Stimulated activated CD8-positive, alpha-beta memory T cell treated with anti-CD3 and anti-CD28 coated beads, Interleukin-4, amount 100 ng/mL, for 1 hour (primary cell): ENCODE measurements around the gene MRPL42.
"Not testable (repeated sequence)": the region's sequence is repeated elsewhere in the genome, so short reads cannot be mapped to it uniquely, and the experiment has no call there.

Experiments used
- DNase-seq, 2 donors: peaks; one replicate each; pipeline ENCODE4 v3.0.0-alpha.2; 2020; ENCODE audit warnings: low read depth in 2 of 2, low spot score in 1 of 2

MRPL42 gene

GRCh38 chr12:93443576-93443975, 23.7 kb upstream of the MRPL42 start:
- no peak for DNase-seq

DNA sequence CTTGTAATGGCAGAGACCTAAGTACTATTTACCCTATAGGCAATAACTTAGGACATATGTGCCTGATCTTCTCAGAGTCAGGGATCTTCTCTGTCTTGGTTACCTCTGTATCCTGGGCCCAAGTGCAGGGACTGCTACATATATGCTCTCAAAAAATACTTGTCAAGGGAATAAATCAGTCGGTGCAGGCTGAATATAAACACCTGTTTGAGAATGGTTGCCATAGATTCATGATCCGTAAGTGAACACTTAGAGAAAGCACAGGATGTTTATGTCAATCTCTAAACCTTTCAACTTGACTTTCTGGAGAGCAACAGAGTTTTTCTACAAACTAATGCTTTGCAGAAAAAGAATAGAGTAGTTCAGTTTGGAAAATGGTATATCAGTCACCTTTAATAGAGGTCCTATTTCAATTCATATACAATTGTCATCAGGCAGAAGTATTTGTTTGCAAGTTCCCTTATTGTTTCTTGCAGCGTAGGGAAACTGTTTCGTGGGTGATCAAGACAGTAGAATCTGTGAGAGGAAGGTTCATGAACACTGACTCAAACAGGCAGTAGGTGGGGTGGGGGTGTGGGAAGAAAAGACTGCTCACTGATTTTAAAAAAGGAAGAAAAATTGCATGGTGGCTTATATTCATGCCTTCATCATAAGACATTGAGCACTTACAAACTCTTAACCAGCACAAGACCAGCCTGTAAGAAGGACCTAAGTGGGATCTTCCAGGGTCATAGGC, 19.6 kb upstream of the MRPL42 start:
- no peak for DNase-seq

DNA sequence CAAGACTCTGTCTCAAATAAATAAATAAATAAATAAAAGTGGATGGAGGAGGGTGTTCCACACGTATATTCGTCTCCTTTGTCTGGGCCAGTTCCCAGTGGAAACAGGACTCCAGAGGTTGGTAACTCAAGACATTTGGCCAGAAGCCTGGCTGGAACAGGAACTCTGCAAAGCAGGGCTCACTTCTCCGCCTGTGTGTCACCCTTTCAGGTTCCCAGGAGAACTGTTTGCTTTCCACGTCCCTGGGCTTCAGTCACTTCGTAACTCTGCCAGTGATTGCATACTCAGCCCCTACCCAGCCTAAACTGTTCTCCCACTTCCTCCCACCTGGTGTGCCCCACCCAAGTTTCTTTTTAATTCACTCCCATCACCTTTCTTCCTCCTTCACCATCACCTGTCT, 18.5 kb upstream of the MRPL42 start:
- no peak for DNase-seq

DNA sequence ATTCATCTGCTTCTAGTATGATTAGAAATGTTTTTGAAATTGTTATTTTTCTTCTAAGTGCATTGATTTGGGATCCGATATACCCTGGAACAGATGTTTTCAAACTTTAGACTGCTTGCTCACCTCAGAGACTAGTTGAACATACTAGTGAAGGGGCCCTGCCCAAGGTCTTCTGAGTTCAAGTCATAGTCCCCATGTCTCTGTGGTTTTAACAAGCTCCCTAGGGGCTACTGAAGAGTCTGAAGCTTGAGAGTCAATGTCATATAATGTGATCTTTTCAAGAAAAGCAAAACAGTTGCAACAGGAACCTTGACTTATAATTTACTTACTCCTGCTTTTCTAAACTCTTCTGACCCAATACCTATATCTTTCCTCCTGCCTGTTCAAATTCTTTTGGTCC, 18.0 kb upstream of the MRPL42 start:
- no peak for DNase-seq

DNA sequence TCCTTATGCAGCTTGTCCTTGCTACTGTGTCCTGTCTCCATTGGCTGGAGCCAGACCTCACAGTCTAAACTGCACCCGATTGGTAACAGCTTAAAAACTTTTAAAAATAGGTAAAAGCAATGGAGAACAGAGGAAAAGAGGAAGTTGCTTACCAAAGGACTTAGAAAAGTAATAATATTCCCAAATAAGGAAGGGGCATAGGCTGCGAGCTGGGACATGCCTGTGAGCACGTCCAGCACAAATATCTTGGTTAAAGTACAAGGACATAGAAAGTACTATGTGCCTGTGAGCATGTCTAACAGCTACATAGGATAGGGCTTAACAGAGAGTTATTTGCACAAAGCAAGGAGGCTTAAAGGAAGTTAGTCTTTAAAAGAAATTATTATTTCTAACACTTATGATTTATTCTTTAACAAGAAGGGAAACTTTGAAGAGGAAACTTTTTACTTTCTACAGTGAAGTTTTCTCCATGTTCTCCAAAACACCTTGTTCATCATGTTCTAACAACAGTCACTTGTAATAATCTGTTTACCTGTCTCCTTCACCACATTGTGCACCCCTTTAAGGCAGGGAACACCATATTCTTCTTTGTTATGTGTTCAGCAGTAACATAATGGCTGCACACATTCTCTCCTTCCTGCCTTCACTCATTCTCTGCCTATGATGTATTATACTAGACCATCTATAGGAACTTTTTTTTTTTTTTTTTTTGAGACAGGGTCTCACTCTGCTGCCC, 15.7 kb upstream of the MRPL42 start:
- no peak for DNase-seq

DNA sequence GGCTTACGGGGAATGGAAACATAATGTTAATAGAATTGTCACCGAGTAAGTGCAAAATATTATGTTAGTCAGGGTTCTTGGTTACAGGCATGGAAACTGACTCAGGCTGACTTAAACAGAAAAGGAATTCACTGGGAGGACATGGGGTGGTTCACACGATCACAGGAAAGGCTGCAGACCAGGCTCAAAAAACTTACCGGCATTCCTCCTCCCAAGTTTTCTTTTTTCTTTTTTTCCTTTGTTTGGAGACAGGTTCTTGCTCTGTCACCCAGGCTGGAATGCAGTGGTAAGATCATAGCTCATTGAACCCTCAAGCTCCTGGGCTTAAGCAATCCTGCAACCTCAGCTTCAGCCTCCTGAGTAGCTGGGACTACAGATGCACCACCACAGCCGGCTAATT, 13.7 kb upstream of the MRPL42 start:
- no peak for DNase-seq

DNA sequence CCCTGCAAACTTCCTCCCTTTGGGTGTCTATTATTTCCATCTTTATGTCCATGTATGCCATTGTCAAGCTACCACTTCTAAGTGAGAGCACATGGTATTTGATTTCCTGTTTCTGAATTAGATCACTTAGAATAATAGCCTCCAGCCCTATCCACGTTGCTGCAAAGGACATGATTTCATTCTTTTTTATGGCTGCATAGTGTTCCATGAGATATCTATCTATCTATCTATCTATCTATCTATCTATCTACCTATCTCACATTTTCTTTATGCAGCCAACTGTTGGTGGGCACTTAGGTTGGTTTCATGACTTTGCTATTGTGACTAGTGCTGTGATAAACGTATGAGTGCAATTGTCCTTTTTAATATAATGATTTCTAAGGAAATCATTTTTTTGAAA, 11.2 kb upstream of the MRPL42 start:
- no peak for DNase-seq

DNA sequence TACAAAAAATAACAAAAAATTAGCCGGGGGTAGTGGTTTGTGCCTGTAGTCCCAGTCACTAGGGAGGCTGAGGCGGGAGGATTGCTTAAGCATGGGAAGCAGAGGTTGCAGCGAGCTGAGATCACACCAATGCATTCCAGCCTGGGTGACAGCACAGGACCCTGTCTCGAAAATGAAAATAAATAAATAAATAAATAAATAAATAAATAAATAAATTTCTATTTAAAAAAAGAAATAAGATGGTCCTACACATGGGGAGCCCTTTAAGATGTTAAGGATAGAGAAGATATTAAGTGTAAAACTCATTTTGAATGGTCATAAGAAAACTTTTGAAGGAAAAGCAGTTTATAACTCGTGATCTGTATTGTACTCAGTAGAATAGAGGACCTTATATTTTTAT, 8.2 kb upstream of the MRPL42 start:
- no peak for DNase-seq

GRCh38 chr12:93460003-93460402, 7.3 kb upstream of the MRPL42 start:
- DNase-seq: no peak

GRCh38 chr12:93460902-93461301, 6.4 kb upstream of the MRPL42 start:
- no peak for DNase-seq

GRCh38 chr12:93461503-93461902, 5.8 kb upstream of the MRPL42 start:
- no peak for DNase-seq

DNA sequence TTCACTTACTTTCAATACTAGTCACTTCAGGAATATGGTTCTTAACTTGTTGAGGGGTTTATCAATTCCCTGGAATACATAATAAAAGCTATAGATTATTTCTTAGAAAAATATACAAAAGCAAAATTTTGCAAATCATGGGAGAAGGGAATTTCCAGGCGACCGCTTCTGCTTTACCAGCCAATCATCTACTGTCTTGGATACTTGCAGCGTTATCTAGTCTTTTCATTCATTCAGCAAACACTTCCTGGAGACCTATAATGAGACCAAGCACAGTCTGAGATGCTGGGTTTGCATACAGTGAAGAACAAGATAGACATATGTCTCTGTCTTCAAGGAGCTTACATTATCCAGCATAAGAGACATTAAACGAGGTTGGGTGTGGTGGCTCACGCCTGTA, 1.5 kb upstream of the MRPL42 start:
- DNase-seq: no peak

DNA sequence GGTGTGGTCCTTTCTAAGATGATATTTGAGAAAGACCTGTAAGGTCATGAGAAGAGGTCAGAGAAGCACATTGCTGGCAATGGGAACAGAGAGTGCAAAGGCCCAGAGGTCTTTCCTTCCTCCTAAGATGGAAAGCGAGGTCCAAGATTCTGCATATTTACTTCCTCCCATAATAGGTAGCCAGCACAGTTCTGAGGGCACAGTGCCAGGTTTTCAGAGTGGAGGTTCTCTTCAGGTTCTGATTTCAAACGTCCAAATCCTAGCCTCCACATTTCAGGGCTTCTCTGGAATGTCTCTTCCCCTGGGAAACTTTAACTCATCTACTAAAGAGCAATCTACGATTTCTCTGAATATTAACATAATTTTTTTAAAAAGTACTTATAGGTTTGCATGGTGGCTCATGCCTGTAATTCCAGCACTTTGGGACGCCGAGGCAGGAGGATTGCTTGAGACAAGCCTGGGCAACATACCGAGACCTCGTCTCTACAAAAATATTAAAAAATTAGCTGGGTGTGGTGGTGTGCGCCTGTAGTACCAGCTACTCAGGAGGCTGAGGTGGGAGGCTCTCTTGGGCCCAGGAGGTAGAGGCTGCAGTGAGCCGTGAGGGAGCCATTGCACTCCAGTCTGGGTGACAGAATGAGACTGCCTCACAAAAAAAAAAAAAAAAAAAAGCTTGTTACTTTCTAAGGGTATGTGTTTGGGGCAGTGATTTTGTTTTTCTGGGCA, 526 bp upstream of the MRPL42 start:
- DNase-seq: no peak

- no peak for DNase-seq
These were observed 676 bp downstream of the MRPL42 start for GRCh38 chr12:93468008-93468371.

DNA sequence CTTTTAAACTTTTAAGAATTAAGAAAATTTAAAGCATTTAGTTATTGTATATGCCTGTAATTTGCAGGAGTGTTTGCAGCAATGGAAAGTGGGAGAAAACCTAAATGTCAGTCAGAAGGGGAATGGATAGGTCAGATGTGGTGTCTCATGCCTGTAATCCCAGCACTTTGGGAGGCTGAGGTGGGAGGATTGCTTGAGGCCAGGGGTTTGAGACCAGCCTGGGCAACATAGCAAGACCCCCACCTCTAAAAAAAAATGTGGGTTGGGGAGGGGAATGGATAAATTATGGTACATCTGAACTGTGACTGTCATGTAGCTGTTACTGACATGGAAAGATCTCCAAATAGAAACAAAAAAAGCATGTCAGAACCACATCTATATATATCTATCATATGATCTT, 2.1 kb downstream of the MRPL42 start:
- no peak for DNase-seq

GRCh38 chr12:93476555-93476954, 9.2 kb downstream of the MRPL42 start:
- DNase-seq: no peak

- no peak for DNase-seq
These were observed 15.4 kb downstream of the MRPL42 start for GRCh38 chr12:93482721-93483120.

- DNase-seq: no peak
These were observed 16.0 kb downstream of the MRPL42 start for GRCh38 chr12:93483151-93483807.

DNA sequence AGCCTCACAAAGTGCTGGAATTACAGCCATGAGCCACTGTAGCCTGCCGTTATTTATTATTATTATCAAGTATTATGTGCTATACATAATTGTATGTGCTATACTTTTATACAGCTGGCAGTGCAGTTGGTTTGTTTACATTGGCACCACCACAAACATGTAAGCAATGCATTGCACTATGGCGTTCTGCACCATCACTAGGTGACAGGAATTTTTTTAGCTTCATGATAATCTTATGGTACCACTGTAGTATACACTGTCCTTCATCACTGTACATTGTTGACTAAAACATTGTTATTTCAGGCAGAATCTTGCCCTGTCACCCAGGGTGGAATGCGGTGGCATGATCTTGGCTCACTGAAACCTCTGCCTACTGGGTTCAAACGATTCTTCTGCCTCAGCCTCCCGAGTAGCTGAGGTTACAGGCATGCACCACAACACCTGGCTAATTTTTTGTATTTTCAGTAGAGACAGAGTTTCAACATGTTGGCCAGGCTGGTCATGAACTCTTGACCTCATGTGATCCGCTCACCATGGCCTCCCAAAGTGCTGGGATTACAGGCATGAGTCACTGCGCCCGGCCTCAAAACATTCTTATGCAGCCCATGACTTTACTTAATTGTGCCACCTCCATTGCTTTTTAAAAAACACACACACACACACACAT, 17.1 kb downstream of the MRPL42 start:
- DNase-seq: no peak

GRCh38 chr12:93492808-93493207, 25.5 kb downstream of the MRPL42 start:
- not testable (repeated sequence) for DNase-seq

- no peak for DNase-seq
These were observed 26.8 kb downstream of the MRPL42 start for GRCh38 chr12:93494096-93494495.
